K562 (cell line): Measurements from ENCODE around the gene NKAIN4.

Experiments
- AFF4 ChIP-seq: sonication (generic); formaldehyde crosslinking; IDR thresholded peaks from 2 replicates; pipeline ENCODE4 v1.8.0; 2023; ENCODE audit warnings: mild to moderate bottlenecking, missing genetic modification reagents
- BHLHE40 ChIP-seq: IDR thresholded peaks from 2 replicates; pipeline ENCODE4 v1.6.1; 2011; ENCODE audit warnings: low read length, improper control_type of control experiment
- CTCF ChIP-seq, 3 experiments: IDR thresholded peaks in 2 of 3; conservative IDR thresholded peaks in 1 of 3; 2 replicates each; pipeline ENCODE4 v1.5.1; 2011 to 2012; ENCODE audit warnings: low read length in 3 of 3, mild to moderate bottlenecking in 3 of 3, control low read depth in 2 of 3, improper control_type of control experiment in 1 of 3, inconsistent platforms in 1 of 3, low read depth in 1 of 3, mixed read lengths in 1 of 3, moderate library complexity in 1 of 3; ENCODE audit not compliant: insufficient read depth in 2 of 3
- IFI16 ChIP-seq: fragments of 250-450 bp; sonication (Bioruptor Pico); IDR thresholded peaks from 2 replicates; pipeline ENCODE4 v2.1.2; 2022; ENCODE audit warnings: mild to moderate bottlenecking, inconsistent platforms
- KLF1 ChIP-seq: fragments of 450-650 bp; IDR thresholded peaks from 2 replicates; pipeline ENCODE4 v1.6.1; 2016; ENCODE audit warnings: missing genetic modification characterization, missing compliant biosample characterization
- NR2C1 ChIP-seq, 2 experiments: fragments of 450-650 bp; IDR thresholded peaks; 2 replicates each; pipeline ENCODE4 v1.6.1; 2017; ENCODE audit warnings: mild to moderate bottlenecking in 2 of 2, antibody characterized with exemption in 1 of 2, inconsistent platforms in 1 of 2, missing compliant biosample characterization in 1 of 2, missing genetic modification characterization in 1 of 2
- POLR2A ChIP-seq: fragments of 450-650 bp; conservative IDR thresholded peaks from 2 replicates; pipeline ENCODE4 v1.6.1; 2016
- POU5F1 ChIP-seq: fragments of 150-350 bp; IDR thresholded peaks from 2 replicates; pipeline ENCODE4 v1.6.1; 2014; ENCODE audit warnings: borderline replicate concordance, low read length, low read depth, mild to moderate bottlenecking; ENCODE audit not compliant: partially characterized antibody
- PTBP1 ChIP-seq: fragments of 200-400 bp; formaldehyde crosslinking; IDR thresholded peaks from 2 replicates; pipeline ENCODE4 v1.6.1; 2017; ENCODE audit warnings: low read depth, low read length
- SMAD3 ChIP-seq: fragments of 450-650 bp; formaldehyde crosslinking; conservative IDR thresholded peaks from 2 replicates; pipeline ENCODE4 v1.4.0; 2020; ENCODE audit warnings: mild to moderate bottlenecking
- SMC3 ChIP-seq: conservative IDR thresholded peaks from 2 replicates; pipeline ENCODE4 v1.6.1; 2011; ENCODE audit warnings: low read depth, low read length, improper control_type of control experiment; ENCODE audit not compliant: insufficient read depth
- USF2 ChIP-seq: sonication (generic); formaldehyde crosslinking; IDR thresholded peaks from 2 replicates; pipeline ENCODE4 v1.5.0; 2020; ENCODE audit warnings: missing genetic modification reagents
- VEZF1 ChIP-seq: fragments of 200-800 bp; sonication (Bioruptor generic); IDR thresholded peaks from 2 replicates; pipeline ENCODE4 v1.6.1; 2017; ENCODE audit warnings: missing genetic modification characterization, missing compliant biosample characterization
- TF ChIP-seq, protein P1 (sequence below), 2 experiments: fragments of 450-650 bp; IDR thresholded peaks; 2 replicates each; pipeline ENCODE4 v1.6.1; 2016

- TF ChIP-seq BHLHE40 (no peak), SMC3 (no peak), CTCF (IDR thresholded peaks at IDR 0.05 in 2 of 3, conservative IDR thresholded peaks at IDR 0.05 in 1 of 3; ENCODE audit: insufficient read depth in 2 of 3, low read depth in 1 of 3, low read length in 3 of 3) (no peak), KLF1 (no peak), AFF4 (no peak), IFI16 (no peak), VEZF1 (CRISPR knock-in tag) (no peak), PTBP1 (no peak), POLR2A (0 out of 2 replicates have a peak, but pooled peaks have one; percentile 20), USF2 (CRISPR knock-in tag) (no peak), SMAD3 (no peak), NR2C1 (IDR thresholded peaks at IDR 0.05) (no peak), NR2C1 (tag; IDR thresholded peaks at IDR 0.05) (no peak), POU5F1 (no peak)
- TF ChIP-seq, protein P1, sequence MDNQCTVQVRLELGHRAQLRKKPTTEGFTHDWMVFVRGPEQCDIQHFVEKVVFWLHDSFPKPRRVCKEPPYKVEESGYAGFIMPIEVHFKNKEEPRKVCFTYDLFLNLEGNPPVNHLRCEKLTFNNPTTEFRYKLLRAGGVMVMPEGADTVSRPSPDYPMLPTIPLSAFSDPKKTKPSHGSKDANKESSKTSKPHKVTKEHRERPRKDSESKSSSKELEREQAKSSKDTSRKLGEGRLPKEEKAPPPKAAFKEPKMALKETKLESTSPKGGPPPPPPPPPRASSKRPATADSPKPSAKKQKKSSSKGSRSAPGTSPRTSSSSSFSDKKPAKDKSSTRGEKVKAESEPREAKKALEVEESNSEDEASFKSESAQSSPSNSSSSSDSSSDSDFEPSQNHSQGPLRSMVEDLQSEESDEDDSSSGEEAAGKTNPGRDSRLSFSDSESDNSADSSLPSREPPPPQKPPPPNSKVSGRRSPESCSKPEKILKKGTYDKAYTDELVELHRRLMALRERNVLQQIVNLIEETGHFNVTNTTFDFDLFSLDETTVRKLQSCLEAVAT (IDR thresholded peaks at IDR 0.05), result no peak
Observed at GRCh38 chr20:63284083-63284440, 29.8 kb upstream of the NKAIN4 start.
